ENCODE data around the gene PRPF39. TPM values are rescaled to one million over a fixed set of nuclear protein-coding genes. Genes with fewer than 3 reads are reported as not detected.

Gene PRPF39
- polyA plus RNA-seq, 2 of the 4 experiments (the other 2 are of a cell fraction) = 24.4 to 57.5 TPM

- 82% methylated on average over 2 of the region's 2 CpGs for WGBS (ENCODE audit: missing lambda C conversion rate)
- H3K27ac ChIP-seq = no peak overlapping the region
- DNase-seq (ENCODE audit: low read depth in 1 of 2, low spot score in 1 of 2) (no peak), FAIRE-seq (no peak), ATAC-seq (no peak)
- no peak overlapping the region for H3K4me3 ChIP-seq
- H3K4me2 ChIP-seq = no peak overlapping the region
- no peaks in the 10 kb centered on the region for H3K9me3 ChIP-seq
- ChIA-PET POLR2A (no interaction called here), CTCF (no interaction called here)
- no peak for TF ChIP-seq EHMT2 (IDR thresholded peaks at IDR 0.05; ENCODE audit: low read depth)
- no peak for TF ChIP-seq ZC3H11A (IDR thresholded peaks at IDR 0.05)
- no peak for TF ChIP-seq KDM1A (IDR thresholded peaks at IDR 0.05; ENCODE audit: low read depth)
- TF ChIP-seq KDM5A (IDR thresholded peaks at IDR 0.05) = no peak
- no peak for TF ChIP-seq ELK1 (IDR thresholded peaks at IDR 0.05; ENCODE audit: low read depth, low read length)
- TF ChIP-seq PHF8 (IDR thresholded peaks at IDR 0.05; ENCODE audit: borderline replicate concordance, low read depth) = no peak
- no peak for TF ChIP-seq ATOH8 (CRISPR knock-in tag; IDR thresholded peaks at IDR 0.05; ENCODE audit: low read depth)
- TF ChIP-seq CBX2 (IDR thresholded peaks at IDR 0.05; ENCODE audit: borderline replicate concordance, low read depth) = no peak
- TF ChIP-seq ESRRA (IDR thresholded peaks at IDR 0.05; ENCODE audit: borderline replicate concordance, low read length) = no peak
- TF ChIP-seq BHLHE40 (IDR thresholded peaks at IDR 0.05; ENCODE audit: low read depth, low read length) = no peak
- no peak for TF ChIP-seq SREBF2 (IDR thresholded peaks at IDR 0.05)
- TF ChIP-seq ZSCAN20 (CRISPR knock-in tag; IDR thresholded peaks at IDR 0.05) = no peak
- TF ChIP-seq PBX3 (IDR thresholded peaks at IDR 0.05) = no peak
- no peak for TF ChIP-seq TFCP2L1 (CRISPR knock-in tag; IDR thresholded peaks at IDR 0.05)
- TF ChIP-seq NR3C1 (IDR thresholded peaks at IDR 0.05) = no peak
- no peak for TF ChIP-seq FOSL2 (IDR thresholded peaks at IDR 0.05)
- no peak for TF ChIP-seq FOSL2 (CRISPR knock-in tag; IDR thresholded peaks at IDR 0.05)
- no peaks in the 10 kb centered on the region for H3K4me1 ChIP-seq
Observed at GRCh38 chr14:45057349-45057748, 26.6 kb upstream of the PRPF39 start.

GRCh38 chr14:45057881-45058364, 26.0 kb upstream of the PRPF39 start:
- no peak for FAIRE-seq
- Histone ChIP-seq H3K4me2 (no peak overlapping the region), H3K4me3 (no peak overlapping the region), H3K4me1 (no peaks in the 10 kb centered on the region), H3K27ac (no peak overlapping the region), H3K9me3 (no peaks in the 10 kb centered on the region)
- ATAC-seq = no peak
- no peak for DNase-seq (ENCODE audit: low read depth in 1 of 2, low spot score in 1 of 2)
- no peak for TF ChIP-seq JUN (IDR thresholded peaks at IDR 0.05)
- no peak for TF ChIP-seq HOXA7 (CRISPR knock-in tag; IDR thresholded peaks at IDR 0.05)
- TF ChIP-seq RFX5 (IDR thresholded peaks at IDR 0.05) = no peak
- no peak for TF ChIP-seq TFCP2L1 (CRISPR knock-in tag; IDR thresholded peaks at IDR 0.05)
- no peak for TF ChIP-seq USF2 (IDR thresholded peaks at IDR 0.05)
- TF ChIP-seq ATOH8 (CRISPR knock-in tag; IDR thresholded peaks at IDR 0.05; ENCODE audit: low read depth) = no peak
- CTCF ChIA-PET = interaction anchor here (0.9 kb wide), 1 partner anchor 15 kb away, joined by 3 read pairs; no protein-coding TSS in a partner anchor
- POLR2A ChIA-PET = no interaction called here
